MG63 (cell line): ENCODE data around the gene GARIN5A. TPM values are rescaled to one million over a fixed set of nuclear protein-coding genes. Genes with fewer than 3 reads are reported as not detected.

Experiments
- DNase-seq: peaks from one replicate; pipeline ENCODE4 v3.0.0-alpha.2; 2020
- H3K27me3 ChIP-seq: fragments of 250-450 bp; sonication (Bioruptor Pico); 2 replicates; pipeline ENCODE4 v1.5.1; 2020; ENCODE audit warnings: mild to moderate bottlenecking, moderate library complexity
- H3K36me3 ChIP-seq: fragments of 250-450 bp; sonication (Bioruptor Pico); 2 replicates; pipeline ENCODE4 v1.5.1; 2020; ENCODE audit warnings: mild to moderate bottlenecking, moderate library complexity
- H3K4me3 ChIP-seq: fragments of 250-450 bp; sonication (Bioruptor Pico); 2 replicates; pipeline ENCODE4 v1.5.1; 2020; ENCODE audit warnings: mild to moderate bottlenecking, moderate library complexity
- H3K9me3 ChIP-seq: fragments of 250-450 bp; sonication (Bioruptor Pico); 2 replicates; pipeline ENCODE4 v1.5.1; 2020; ENCODE audit warnings: mild to moderate bottlenecking, moderate library complexity
- total RNA-seq: library from RNA; depleted of rRNA; stranded (reverse); fragments of >200 nt; shearing (Covaris generic); gene quantifications from 2 replicates; pipeline ENCODE4 v1.2.3, GENCODE V29; 2014; ENCODE audit warnings: low replicate concordance

GARIN5A gene
- total RNA-seq, 1 experiment from 2014 or later = 1.2 TPM

DNA sequence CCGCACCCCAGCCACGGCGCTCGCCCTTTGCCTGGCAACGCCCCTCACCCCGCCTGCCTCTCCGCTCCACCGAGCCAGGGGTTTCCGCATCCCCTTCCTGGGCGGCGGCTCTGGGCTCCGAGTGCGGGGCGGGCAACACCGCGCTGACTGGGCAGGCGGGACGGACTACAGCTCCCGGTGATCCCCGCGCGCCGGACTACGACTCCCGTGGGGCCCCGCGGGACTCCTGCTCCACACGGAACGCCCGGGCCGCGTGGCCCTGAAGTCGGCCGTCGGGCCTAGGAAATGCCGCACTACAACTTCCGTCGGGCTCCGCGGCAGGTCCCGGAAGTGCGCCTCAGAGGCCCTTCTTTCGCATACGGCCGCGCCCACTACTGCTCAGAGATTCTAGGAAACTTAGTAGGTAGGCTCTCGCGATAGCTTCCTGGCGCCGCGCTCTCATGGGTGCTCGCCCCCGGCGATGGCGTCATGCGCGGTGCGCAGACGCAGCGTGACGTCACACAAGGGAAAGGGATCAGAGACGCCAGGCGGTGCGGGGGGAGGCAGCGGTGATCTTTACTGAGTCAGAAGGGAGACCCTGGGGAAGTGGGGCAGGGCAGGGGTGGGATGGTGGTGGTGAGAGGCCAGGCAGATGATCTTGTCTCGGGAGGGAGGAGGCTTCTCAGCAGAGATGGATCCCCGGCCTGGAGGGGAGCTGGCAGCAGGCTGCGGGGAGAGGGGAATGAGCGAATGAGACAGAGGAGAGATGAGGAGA is 34.6 kb upstream of the GARIN5A start, which contains the start of gene JOSD2:
Gene JOSD2, minus strand, starts transcription at position 123 of the 754 bp plus-strand sequence. CDS start 760 bp downstream, outside the sequence.
- H3K36me3 ChIP-seq = no peaks in the 10 kb centered on the region
- peak within 1 kb of the TSS; percentile 76 for H3K4me3 ChIP-seq
- H3K9me3 ChIP-seq = no peaks in the 10 kb centered on the region
- H3K27me3 ChIP-seq = no peaks in the 10 kb centered on the region
- peak; percentile 99 for DNase-seq

DNA sequence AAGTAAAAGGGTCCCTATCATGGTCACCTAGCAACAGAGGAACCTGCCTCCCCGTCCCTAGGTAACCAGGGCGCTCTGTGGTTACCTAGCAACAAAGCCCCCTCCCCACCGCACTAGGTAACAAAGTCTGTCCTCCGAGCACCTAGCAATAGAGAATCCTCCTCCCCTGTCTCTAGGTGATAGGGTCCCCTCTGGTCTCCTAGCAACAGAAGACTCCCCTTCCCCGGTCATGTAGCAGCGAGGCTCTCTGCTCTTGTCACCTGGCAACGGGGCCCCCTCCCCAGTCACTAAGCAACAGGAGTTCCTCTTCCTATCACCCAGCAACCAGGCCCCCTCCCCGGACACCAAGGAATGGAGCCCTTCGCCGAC is 34.0 kb upstream of the GARIN5A start:
- DNase-seq = no peak
- Histone ChIP-seq H3K27me3 (no peaks in the 10 kb centered on the region), H3K9me3 (no peaks in the 10 kb centered on the region), H3K4me3 (peak overlapping the region; percentile 76), H3K36me3 (no peaks in the 10 kb centered on the region)

DNA sequence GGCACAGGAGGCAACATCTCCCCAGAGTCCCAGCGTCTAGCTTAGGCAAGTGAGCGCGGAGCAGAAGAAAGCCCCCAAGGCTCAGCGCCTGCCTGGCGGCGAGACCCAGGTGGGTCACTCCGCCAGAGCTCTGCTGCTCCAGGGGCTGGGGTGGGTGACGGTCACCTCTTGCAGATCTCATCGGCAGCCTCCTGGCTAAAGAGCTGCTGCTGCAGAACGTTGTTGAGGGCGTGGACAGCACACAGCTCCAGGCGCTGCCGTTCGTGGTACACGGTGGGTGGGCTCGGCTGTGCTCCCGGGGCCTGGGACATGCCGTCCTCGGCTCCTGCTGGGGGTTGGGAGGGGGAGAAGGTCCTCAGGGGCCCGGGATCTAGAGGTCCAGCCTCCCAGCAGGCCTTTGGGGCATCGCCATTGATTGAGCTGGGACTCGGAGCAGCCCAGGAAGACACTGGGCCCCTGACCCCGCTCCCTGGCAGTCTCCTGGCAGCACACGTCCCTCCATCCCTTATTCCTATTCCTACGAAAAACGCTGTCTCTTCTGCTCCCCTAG is 33.5 kb upstream of the GARIN5A start:
- H3K4me3 ChIP-seq = peak overlapping the region; percentile 76
- DNase-seq = no peak
- H3K9me3 ChIP-seq = no peaks in the 10 kb centered on the region
- no peaks in the 10 kb centered on the region for H3K36me3 ChIP-seq
- no peaks in the 10 kb centered on the region for H3K27me3 ChIP-seq

DNA sequence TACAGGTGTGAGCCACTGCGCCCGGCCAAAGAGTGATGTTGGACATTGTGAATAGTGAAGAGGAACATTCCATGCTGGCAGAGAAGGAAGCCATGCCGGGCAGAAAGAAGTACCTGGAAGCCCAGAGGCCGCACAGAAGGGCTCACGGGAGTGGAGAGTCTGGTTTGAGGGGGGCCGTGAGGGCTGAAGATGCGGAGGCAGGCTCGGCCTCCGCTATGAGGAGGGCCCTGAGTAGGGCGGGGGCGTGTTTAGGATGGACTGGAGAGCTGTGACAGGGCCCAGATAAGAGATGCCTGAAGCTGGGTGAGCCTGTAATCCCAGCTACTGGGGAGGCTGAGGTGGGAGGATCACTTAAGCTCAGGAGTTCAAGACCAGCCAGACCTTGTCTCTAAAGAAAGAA is 32.7 kb upstream of the GARIN5A start:
- Histone ChIP-seq H3K27me3 (no peaks in the 10 kb centered on the region), H3K9me3 (no peaks in the 10 kb centered on the region), H3K4me3 (no peak overlapping the region), H3K36me3 (no peaks in the 10 kb centered on the region)
- DNase-seq = no peak

DNA sequence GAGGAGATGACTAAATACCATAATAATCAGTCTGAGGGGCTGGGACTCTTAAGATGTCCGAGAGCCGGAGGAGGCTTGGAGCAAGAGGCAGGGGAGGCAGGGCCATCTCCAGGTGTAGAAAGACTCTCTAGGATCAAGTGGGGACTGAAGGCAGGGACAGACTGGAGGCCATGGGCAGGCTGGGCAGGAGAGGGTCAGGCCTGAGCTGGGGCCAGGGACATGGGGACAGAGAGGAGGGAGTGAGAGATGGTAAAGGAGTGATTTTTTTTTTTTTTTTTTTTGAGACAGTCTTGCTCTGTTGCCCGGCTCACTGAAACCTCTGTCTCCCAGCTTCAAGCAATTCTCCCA is 32.2 kb upstream of the GARIN5A start:
- Histone ChIP-seq H3K4me3 (no peak overlapping the region), H3K36me3 (no peaks in the 10 kb centered on the region), H3K9me3 (no peaks in the 10 kb centered on the region), H3K27me3 (no peaks in the 10 kb centered on the region)
- no peak for DNase-seq

DNA sequence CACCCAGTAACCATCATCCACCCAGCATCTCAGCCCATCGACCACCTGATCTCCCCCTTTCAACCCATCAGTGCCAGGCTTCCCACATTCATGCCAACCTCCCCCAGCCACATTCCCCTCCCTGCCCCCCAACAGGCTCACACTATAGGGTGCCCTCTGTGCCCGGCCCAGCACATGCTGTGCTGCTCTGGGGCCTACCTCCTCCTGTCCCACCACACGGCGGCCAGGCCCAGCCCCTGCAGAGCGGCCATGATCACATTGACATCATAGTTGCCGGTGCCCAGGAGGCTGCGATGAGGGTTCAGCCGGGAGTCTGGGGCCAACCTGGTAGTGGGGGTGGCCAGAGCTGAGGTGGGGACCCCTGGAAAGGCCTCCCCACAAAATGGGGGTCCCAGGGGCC is 30.7 kb upstream of the GARIN5A start:
- H3K27me3 ChIP-seq = no peaks in the 10 kb centered on the region
- no peaks in the 10 kb centered on the region for H3K36me3 ChIP-seq
- DNase-seq = no peak
- no peak overlapping the region for H3K4me3 ChIP-seq
- no peaks in the 10 kb centered on the region for H3K9me3 ChIP-seq

DNA sequence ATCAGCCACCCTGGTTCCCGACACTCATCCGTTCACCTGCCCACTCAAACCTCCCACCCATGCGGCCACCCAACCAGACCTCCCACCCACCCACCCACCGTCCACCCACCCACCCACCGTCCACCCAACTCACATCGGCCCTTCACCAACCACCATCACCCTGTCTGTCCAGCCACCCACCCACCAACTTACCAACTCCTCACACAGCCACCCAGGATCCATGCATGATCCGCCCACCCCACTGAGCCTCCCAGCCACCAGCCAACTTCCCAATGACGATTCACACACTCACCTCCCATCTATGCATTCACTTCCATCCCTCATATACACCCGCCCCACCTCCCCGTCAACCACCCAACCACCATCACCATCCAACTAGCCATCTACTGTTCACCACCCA is 30.1 kb upstream of the GARIN5A start:
- Histone ChIP-seq H3K4me3 (no peak overlapping the region), H3K9me3 (no peaks in the 10 kb centered on the region), H3K27me3 (no peaks in the 10 kb centered on the region), H3K36me3 (no peaks in the 10 kb centered on the region)
- DNase-seq = no peak

DNA sequence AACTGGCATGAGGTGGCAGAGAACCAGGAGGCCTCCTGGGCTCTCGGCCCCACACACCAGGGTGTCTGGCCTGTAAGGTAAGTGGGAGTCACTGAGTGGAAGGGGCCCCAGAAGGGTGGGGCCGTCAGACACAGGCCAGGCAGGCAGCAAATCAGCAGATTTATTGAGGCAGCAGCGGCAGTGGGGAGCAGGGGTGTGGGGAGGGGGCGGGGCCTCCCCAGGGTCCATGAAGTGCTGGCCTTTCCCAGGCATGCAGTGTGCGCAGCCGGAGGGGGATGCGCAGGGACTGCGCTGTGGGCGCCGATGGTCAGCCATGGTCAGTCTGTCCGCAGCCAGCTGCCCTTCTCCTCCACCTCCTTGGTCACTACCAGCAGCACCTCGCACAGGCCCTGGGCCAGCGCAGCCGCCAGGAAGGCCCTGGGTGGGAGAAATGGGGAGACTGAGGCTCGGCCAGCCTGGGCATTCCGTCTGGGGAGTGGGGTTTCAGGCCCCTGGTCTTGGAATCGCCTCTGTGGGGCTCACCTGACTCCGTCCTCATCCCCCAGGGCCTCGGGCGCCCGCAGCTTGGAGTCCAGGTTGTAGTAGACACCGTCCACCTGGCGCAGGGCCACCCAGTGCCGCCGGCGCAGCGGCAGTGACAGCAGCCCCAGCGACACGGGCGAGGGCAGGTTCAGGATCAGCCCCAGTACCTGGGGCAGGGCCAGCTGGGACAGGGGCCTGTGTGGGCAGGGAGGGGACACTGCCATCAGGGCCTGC is 29.4 kb upstream of the GARIN5A start:
- DNase-seq = no peak
- H3K36me3 ChIP-seq = no peaks in the 10 kb centered on the region
- H3K27me3 ChIP-seq = no peaks in the 10 kb centered on the region
- H3K4me3 ChIP-seq = no peak overlapping the region
- no peaks in the 10 kb centered on the region for H3K9me3 ChIP-seq

DNA sequence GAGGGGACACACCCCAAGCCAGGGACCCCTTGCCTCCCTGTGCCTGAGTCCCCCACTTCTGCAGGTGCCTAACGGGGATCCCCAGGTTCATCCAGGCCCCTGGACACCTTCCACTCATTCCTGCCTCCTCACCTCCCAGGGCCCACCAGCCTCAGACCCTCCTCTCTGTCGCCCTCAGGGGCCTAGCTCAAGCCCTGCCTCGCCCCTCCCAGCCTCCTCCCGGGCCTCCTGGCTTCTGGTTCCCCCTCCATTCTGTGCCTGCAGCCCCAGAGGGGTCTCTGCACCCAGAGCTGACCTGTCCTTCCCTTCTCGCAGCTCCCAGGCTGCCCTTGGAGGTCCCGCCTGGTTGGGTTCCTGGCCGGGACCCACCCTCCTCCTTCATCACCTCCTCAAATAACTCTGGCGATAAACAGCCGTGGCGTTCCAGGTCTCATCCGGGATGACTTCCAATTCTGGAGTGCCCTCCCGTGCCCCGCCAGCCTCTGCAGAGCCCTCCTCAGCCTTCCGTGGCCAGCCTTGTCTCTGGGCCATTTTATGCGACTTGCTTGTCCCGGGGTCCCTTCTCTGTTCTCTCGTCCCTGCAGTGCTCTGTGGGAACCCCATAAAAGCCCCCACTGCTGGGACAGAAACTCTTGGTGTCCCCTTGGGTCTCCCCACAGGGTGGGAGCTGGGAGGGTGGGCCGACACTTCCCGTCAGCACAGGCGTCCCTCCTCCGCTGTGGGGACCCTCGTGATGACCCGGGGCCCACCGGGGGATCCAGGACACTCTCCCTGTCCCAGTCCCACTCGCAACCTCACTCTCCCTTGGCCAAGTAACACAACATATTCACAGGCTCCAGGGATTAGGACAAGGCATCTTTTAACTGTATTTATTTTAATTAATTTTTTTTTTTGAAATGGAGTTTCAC is 25.2 kb upstream of the GARIN5A start:
- Histone ChIP-seq H3K4me3 (no peak overlapping the region), H3K27me3 (peaks cover 13% of the 10 kb centered on the region), H3K9me3 (no peaks in the 10 kb centered on the region), H3K36me3 (no peaks in the 10 kb centered on the region)
- no peak for DNase-seq

DNA sequence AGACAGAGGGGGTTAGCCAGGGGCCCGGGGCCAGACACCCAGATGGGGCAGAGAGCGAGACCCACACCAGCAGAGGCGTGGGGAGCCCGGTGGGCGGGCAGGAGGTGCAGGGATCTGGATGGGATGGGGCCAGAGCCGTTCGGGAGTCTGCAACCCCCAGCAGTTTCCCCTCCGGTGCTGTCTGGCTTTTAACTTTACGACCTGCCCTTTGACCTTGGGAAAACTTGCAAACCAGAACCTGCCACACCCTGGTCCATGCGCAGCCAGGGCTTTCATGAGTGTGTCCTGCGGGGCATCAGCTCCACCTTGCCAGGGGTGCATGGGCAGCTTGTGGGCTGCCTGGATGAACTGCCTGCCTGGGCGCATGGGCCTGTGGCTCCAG is 24.5 kb upstream of the GARIN5A start:
- H3K4me3 ChIP-seq = no peak overlapping the region
- no peak for DNase-seq
- peaks cover 17% of the 10 kb centered on the region for H3K27me3 ChIP-seq
- H3K36me3 ChIP-seq = no peaks in the 10 kb centered on the region
- H3K9me3 ChIP-seq = no peaks in the 10 kb centered on the region

DNA sequence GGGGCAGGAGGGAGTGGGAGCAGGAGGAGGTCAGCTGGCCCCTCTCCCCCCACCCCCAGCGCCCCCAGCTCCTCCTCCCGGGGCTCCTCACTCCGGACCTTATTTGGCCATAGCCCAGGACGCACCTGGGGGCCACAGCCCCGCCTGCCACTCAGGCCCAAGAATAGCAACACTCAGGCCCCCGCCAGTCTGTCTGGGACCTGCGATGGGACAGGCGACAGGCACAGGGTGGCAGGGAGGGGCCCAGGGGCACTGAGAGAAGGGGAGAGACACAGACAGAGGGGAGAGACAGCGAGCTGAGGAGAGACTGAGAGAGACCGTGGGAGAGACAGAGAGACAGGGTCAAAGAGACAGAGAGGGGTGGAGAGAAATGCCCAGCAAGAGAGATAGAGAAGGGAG is 24.1 kb upstream of the GARIN5A start:
- no peaks in the 10 kb centered on the region for H3K36me3 ChIP-seq
- no peak overlapping the region for H3K4me3 ChIP-seq
- peaks cover 17% of the 10 kb centered on the region for H3K27me3 ChIP-seq
- DNase-seq = no peak
- no peaks in the 10 kb centered on the region for H3K9me3 ChIP-seq

DNA sequence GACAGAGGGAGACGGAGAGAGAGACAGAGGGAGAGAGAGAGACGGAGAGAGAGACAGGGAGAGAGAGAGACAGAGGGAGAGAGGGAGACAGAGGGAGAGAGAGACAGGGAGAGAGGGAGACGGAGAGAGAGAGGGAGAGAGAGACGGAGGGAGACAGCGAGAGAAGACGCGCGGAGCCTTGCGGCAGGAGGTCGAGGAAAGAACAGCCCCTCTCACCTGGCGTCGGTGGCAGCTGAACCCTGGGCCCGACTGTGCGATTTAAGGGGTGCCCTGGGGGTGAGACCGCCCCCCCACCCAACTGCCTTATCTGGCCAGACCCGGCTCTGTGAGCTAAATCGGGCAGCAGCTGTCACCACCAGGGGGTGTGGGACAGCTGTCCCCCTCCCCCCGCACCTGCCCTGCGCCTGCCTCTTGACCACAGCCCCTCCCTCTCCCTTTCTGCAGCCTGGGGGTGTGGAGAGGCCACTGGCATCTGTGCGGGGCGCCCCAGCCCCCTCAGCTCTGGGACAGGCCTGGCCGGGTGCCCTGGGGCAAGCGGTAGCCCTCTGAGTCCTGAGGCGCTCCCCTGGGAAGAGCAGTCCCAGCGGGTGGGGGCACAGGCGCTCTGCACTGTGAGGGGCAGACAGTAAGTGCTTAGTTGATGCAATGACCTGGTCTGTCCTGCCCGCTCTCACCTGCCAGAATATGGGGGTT is 23.6 kb upstream of the GARIN5A start:
- Histone ChIP-seq H3K36me3 (no peaks in the 10 kb centered on the region), H3K4me3 (no peak overlapping the region), H3K27me3 (peaks cover 21% of the 10 kb centered on the region), H3K9me3 (no peaks in the 10 kb centered on the region)
- DNase-seq = no peak

DNA sequence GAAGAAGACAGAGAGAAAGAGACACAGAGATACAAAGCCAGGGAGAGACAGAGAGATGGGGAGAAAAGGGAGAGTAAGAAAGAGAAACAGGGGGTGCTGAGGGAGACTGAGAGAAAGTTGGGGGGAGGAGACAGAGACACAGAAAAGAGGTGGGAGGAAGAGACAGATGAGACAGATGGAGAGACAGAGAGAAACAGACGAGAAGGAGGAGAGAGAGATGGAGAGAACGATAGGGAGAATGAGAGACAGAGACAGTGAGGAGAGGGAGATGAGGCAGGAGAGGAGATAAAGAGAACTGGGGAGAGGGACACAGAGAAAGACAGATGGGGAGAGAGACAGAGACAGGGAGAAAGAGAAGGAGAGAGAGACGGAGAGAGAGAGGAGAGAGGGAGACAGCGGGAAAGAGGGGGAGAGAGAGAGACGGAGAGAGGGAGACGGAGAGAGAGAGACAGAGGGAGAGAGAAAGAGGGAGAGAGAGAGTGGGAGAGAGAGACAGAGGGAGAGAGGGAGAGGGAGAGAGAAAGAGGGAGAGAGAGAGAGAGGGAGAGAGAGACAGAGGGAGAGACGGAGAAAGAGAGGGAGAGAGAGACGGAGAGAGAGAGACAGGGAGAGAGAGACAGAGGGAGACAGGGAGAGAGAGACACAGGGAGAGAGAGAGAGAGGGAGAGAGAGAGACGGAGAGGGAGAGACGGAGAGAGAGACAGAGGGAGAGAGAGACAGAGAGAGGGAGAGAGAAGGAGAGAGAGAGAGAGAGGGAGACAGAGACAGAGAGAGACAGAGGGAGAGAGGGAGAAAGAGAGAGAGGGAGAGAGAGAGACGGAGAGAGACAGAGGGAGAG is 21.8 kb upstream of the GARIN5A start:
- Histone ChIP-seq H3K36me3 (no peaks in the 10 kb centered on the region), H3K9me3 (no peaks in the 10 kb centered on the region), H3K4me3 (no peak overlapping the region), H3K27me3 (peaks cover 33% of the 10 kb centered on the region)
- no peak for DNase-seq

DNA sequence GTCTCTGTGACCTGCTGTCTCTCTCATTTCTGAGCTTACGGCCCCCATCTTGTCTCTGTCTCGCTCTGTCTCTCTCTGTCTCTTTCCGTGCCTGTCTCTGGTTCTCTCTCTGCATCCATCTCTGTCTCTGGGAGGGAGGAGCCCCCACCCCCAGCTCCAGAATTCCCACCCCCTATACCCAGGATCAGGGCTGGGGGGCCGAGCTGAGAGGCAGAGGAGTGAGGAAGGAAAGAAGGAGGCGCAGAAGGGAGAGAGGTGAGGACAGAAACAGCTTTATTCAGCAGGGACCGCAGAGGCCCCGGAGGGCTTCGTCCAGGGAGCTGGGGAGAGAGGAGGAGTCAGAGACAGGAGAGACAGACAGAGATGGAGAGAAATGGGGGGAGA is 20.4 kb upstream of the GARIN5A start:
- H3K9me3 ChIP-seq = no peaks in the 10 kb centered on the region
- H3K4me3 ChIP-seq = no peak overlapping the region
- DNase-seq = no peak
- no peaks in the 10 kb centered on the region for H3K36me3 ChIP-seq
- H3K27me3 ChIP-seq = peaks cover 39% of the 10 kb centered on the region

DNA sequence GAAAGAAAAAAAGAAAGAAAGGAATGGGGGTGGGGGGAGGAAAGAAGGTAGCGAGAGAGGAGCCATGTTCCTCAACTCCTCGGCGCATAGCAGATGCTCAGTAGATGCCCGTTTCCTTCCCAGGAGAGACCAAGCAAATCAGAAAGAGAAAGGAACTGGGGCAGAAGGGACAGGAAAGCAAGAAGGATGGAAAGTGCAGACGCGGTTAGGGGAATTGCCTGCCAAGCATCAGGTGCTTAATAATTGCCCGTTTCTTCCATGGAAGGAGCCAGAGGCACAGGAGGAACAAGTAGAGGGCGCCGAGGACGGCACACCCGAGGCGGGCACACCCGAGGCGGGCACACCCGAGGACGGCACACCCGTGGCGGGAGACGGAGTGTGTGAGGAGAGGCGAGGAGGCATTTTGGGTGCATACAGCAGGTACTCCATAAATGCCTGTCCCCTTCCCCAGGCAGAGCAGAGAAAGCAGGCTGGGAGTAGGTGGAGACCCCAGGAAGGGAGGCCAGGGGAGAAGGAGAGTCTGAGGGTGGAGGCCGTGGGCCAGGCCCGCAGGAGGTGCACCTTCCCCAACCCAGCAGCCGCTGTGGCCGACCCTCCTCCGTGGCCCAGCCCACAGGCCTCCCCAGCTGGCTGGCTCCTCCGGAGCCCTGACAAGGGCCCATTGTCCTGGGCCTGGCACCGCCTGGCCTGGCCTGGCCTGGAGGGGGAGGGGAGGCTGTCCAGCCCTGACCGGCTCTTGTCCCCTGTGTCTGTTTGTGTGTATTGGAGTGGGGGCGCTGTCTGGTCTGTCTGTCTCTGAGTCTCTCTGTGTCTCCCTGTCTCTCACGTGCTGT is 19.8 kb upstream of the GARIN5A start:
- DNase-seq = no peak
- Histone ChIP-seq H3K36me3 (no peaks in the 10 kb centered on the region), H3K4me3 (no peak overlapping the region), H3K27me3 (peaks cover 46% of the 10 kb centered on the region), H3K9me3 (no peaks in the 10 kb centered on the region)
